HCT116 (cell line): ENCODE results near the gene SGF29.

Experiments used
- CTCF ChIP-seq, 3 experiments: fragments of 200-600 bp in 1 of 3; sonication (generic) in 1 of 3; IDR thresholded peaks in 2 of 3; conservative IDR thresholded peaks in 1 of 3; 2 replicates each; pipeline ENCODE4 v1.5.1; 2012 to 2017; ENCODE audit warnings: low read depth in 2 of 3, low read length in 2 of 3, antibody characterized with exemption in 1 of 3, borderline replicate concordance in 1 of 3, control low read depth in 1 of 3, mild to moderate bottlenecking in 1 of 3, mixed read lengths in 1 of 3, mixed run types in 1 of 3, moderate library complexity in 1 of 3; ENCODE audit not compliant: insufficient read depth in 1 of 3
- EZH2 ChIP-seq: fragments of 200-600 bp; sonication (generic); IDR thresholded peaks from 2 replicates; pipeline ENCODE4 v1.6.1; 2017; ENCODE audit warnings: antibody characterized with exemption, mixed run types
- MAX ChIP-seq: IDR thresholded peaks from 2 replicates; pipeline ENCODE4 v1.6.1; 2012
- SP1 ChIP-seq: IDR thresholded peaks from 2 replicates; pipeline ENCODE4 v1.6.1; 2012; ENCODE audit warnings: low read depth

DNA sequence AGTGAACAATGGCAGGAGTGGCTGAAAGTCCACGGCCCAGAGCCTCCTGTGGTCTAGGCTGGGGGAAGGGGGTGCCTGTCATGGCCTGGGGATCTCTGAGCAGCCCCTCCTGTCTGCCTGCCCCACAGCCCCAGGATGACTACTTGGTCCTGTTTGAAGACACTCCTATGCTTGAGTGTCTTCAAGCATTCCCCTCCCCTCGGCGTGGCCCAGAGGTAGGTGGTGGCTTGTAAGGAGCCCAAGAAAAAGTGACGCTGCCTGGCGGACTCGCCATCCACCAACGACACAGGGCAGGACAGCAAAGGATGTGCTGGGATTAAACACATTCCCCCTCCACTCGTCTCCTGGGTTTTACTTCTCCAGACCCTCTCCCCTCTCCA is 50.5 kb downstream of the SGF29 start:
- no peak for TF ChIP-seq MAX
- no peak for TF ChIP-seq CTCF (IDR thresholded peaks at IDR 0.05 in 2 of 3, conservative IDR thresholded peaks at IDR 0.05 in 1 of 3; ENCODE audit: borderline replicate concordance in 1 of 3, insufficient read depth in 1 of 3, low read depth in 2 of 3, low read length in 2 of 3)
- TF ChIP-seq EZH2, result no peak
- TF ChIP-seq SP1, result no peak
